HG03139 (cell line): Measurements from ENCODE around the gene SARNP.

Experiments
- ATAC-seq: cut with Tn5 transposase; IDR thresholded peaks from one replicate; pipeline ENCODE4 v1.9.1; 2021; ENCODE audit not compliant: unreplicated experiment

The SARNP gene

DNA sequence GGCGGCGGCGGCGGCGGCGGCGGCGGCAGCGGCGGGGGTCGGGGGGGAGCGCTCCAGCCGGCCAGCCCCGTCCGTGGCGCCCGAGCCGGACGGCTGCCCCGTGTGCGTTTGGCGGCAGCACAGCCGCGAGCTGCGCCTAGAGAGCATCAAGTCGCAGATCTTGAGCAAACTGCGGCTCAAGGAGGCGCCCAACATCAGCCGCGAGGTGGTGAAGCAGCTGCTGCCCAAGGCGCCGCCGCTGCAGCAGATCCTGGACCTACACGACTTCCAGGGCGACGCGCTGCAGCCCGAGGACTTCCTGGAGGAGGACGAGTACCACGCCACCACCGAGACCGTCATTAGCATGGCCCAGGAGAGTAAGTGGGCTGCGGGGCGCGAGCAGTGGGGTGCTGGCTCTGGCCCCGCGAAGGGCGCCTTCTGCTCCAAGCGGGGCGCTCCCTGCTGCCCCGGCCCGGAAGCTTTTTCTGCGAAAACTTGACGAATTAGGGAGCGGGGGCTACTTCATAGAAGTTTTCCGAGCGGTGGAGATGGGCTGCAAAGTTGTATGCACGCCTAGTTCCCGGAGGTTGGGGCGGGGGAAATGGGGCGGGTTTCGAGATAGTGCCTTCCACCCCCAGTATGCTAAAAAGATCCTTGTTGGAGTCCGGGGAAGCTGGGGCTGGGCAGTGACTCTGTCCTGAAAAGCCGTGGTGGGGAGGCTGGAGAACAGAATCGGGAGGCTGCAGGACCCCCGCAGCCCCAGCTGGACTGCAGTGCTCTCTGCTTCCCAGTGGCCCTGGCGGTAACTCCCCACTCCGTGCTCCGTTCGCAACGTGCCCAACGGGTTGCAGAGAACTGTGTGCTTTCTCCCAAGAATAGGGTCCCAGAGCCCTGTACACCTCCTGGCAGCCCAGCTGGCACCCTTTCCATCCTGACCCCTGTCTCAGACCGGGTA is 73.9 kb downstream of the SARNP start:
- peak; percentile 38 for ATAC-seq

DNA sequence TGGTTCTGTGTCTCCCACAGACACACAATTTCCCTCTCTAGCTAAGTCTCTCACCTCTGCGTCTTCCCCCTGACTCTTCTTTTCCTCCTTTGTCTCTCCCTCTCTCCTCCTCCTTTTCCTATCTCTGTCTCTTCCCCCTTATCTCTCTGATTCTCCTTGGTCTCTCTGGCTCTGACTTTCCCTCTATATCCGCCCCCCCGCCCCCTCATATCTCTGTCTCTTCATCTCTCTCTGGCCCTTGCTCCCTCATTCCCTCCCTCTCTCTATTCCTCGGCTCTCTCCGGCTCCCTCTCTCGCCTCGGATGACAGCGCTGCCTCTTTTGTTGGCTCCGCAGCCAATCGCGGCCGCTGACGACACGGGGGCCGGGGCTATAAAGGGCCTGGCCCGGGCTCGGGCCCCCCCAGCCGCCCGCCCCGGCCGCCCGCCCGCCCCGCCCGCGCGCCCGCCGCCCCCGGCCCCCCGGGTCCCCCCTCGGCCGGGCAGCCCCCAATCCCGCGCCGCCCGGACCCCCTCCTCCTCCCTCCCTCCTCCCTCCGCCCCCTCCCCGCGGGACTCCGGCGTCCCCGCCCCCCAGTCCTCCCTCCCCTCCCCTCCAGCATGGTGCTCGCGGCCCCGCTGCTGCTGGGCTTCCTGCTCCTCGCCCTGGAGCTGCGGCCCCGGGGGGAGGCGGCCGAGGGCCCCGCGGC is 74.7 kb downstream of the SARNP start, which contains the start of gene GDF11:
Gene GDF11 (plus strand): TSS at position 404 of the 687 bp plus-strand sequence. CDS start 195 bp downstream, at position 599.
- ATAC-seq = peak; percentile 29

- no peak for ATAC-seq
These were observed 75.4 kb downstream of the SARNP start for GRCh38 chr12:55741931-55742680.

DNA sequence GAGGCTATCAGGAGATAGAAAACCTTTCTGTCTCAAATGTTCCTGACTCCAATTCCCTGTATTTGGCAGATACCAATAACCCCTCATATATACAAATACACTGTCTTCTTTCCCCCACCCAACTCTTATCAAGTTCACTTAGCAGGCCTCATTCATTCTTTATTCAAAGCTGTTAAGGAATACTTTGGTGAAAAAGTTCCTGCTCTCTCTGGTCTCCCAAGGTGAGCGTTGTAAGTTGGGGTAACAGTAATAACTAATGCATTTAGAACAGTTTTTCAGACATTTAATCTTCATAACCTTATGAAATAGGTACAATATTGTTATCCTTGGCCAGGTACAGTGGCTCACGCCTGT is 78.5 kb downstream of the SARNP start:
- no peak for ATAC-seq

DNA sequence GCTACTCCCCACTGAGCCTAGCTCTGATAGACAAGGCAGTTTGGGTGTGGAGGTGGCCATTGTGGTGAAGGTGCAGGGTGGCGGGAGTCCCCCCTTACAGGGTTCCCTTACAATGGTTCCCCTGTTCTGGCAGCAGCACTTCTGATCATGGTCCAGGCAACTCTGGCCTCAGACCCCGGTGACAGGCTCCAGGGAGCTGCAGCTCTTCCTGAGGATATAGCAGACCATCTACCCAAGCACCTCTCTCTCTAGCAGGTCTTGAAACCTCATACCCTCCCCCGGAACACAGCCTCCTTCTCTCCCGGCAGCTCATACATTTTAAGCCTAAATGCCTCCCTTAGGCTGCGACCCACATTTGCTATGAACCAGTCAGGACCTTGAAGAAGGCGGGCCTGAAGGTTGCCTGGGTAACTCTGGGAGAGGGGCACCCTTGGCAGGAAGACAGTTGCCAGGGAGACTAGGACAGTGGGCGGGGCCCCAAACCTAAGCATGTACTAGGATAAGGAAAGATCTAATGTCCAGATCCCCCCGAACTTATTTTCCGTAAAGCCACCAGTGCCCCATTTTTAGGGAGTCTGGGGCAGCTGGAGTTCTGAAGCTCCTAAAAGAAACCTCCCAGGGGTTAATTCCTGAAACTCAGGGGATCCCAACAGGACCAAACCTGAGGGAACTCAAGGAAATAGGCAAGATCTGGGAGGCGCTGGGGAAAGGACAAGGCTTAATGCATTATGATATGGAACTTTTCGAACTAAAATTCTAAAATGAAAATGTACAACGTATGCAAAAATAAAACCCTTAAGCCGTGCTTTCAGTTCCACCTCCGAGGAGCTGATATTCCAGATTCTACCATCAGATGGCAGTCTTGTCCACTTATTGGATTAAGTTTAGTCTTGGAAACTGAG is 79.2 kb downstream of the SARNP start:
- peak; percentile 75 for ATAC-seq

DNA sequence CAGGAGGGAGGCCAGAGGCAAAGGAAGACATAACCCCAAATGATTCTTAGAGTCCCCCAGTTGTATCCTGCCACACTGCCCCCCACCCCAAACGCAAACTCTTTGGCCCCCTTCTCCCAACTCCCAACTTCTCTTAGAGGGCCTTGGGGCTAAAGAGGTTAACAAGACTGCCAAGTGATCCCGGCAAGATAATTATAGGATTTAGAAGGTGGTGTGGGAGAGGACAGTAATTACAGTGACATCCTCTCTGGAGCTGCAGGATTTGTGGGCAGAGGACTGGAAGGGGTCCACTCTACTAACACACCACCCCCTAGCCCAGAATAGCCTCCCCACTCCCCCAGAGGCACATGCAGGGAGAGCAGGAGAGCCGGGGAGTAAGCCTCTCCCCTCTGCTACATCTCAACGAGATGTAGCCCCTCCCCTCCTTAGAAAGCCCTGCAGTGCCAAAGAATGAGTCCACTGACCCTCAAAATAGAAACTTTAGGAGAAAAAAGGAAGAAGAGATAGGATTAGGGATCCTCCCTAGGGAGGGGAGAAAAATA is 79.9 kb downstream of the SARNP start:
- no peak for ATAC-seq

DNA sequence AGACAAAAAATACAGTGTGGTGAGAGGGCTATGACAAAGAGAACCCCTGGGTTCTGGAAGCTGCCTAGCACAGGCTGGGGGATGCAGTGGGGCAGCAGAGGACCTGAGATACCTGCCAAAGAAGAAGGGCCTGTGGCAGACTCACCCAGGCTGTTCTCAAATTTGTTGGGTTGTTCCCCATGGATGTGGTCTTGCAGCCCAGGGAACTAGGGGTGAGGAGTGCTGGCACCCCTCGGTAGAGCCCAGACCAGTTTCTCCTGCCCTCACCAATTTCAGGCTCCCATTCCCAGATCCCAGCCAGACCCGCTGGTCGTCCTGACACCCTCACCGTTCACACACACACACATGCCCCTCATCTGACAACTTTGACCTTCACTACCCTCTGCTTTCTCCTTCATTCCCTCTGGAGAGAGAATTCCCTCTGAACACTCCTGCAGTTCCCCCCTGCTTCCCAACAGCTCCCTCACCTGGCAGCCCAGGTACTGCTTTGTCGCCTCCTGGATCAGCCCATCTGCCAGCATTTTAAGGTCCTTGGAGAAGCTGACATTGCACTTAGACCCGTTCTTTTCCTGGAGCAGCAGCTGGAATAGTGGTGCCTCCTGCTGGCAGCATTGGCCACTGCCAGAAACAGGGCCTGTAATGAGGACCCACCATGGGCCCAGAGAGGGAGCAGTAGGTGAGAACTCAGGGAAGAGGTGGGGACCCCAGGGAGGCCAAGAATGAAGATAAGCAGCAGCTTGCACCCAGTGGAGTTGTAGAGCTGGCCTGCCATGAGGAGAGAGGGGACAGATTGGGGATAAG is 80.5 kb downstream of the SARNP start:
- ATAC-seq = peak; percentile 35

GRCh38 chr12:55736076-55736475 is 81.4 kb downstream of the SARNP start:
- no peak for ATAC-seq

GRCh38 chr12:55734595-55734994 is 82.9 kb downstream of the SARNP start:
- ATAC-seq = no peak

GRCh38 chr12:55733858-55734257 is 83.7 kb downstream of the SARNP start:
- ATAC-seq = no peak

GRCh38 chr12:55733021-55733555 is 84.4 kb downstream of the SARNP start:
- ATAC-seq = no peak

DNA sequence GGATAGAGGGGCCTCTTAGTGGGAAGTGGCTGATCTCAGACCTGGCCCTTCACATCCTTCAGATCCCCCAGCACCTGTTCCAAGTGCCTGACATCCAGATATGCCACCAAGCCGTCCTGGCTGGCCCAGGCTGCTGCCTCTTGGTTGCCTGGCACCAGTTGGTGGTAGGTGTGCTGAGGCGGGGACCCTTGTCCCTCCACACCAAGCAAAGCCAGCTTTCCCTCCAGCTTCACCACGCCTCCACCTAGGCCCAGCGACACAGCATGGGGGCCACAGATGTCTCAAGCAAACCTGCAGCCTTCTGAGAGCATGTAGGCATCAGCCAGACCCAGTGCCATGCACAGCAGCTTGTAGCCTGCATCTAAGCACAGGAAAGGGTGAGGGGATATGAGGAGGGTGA is 85.2 kb downstream of the SARNP start:
- no peak for ATAC-seq

DNA sequence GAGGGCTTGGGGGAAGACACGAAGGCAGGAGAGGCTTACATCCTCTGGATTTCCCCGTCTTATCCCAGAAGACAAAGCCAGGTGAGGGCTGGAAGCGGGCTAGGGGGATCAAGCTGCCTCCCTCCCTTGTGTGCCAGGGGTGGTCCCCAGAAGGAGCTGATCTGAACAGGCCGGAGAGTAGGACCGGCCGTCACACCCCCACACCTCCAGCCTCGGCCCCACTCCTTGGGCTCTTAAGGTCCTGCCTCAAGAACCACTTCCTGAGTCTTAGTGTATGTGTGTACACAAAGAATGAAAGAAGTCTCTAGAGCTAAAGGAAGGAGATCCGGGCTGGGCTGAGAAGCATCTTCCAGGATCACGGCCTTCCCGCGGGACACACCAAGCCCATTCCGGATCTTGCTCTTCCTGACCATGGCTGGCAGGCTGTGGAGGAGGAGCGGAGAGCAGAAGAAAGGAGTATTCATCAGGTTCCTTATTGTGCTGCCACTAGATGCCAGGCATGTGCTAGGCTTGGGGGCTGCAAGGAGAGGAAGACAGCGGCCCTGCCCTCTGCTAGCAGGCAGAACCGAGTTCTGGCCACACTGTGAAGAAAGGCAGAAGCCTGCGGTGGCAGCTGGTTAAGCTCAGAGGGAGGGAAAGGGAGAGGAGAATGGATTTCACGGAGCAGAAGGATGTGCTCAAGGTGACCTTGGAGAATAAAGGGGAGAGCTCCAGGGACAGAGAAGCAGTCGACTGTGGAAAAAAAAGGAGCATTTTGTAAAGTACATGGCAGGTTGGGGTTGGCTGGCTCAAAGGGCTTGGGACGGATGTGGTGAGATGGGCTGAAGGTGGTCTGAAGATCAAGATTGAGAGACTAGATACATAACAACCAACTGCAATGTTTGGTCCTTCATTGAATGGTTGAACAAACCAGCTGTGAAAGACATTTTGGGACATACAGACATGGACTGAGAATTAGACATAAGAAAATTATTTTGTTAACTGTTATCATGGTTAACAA is 87.4 kb downstream of the SARNP start:
- ATAC-seq = peak; percentile 50

DNA sequence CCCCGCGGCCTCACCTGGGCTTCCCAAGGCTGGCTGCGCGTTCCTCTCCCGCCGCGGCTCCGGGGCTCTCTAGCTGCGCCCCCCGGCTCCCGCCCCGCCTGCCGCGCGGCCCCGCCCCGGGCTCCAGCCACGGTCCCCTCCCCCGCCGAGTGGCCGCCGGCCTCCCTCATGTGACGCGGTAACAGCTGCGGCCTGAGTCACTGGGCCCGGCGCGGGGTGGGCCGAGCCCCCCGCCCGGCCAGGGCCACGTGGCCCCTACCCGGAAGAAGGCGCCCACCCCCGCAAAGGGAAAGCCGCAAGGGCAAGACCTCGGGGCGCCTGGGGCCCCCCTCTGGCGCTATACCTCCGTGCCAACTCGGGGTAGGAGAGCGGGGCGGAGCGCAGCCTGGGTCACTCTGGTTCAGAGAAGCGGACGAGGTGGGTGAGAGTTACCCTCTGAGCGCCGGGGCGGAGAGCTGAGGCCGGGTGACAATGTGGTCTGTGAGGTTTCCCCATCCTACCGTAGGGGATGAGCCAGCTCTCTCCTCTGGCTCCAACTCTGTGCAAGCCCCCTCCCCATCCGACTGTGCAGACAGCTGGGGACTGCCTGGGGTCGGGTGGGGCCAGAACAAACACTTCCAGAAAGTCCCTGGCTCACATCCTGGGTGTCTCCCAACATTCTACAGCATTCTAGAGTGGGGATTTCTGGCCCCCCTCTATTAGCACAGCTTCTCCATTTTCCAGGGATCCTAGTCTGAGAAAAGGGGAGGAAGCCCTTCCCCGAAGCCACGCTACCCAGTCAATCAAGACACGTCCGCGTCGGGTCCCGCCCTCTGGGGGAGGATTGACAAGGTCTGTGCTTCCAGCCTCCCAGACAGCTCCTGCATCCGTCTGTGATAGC is 88.3 kb downstream of the SARNP start, which contains the start of gene CD63:
Gene CD63 (minus strand): TSS at position 71 of the 880 bp plus-strand sequence. CDS start 668 bp downstream, outside the sequence.
- peak; percentile 57 for ATAC-seq

GRCh38 chr12:55728186-55728938 is 89.2 kb downstream of the SARNP start:
- no peak for ATAC-seq

GRCh38 chr12:55727643-55728185 is 89.8 kb downstream of the SARNP start:
- no peak for ATAC-seq
